ENCODE data around the gene SNX25. TPM values are rescaled to one million over a fixed set of nuclear protein-coding genes. Genes with fewer than 3 reads are reported as not detected.
A peak's percentile ranks its signal among the peaks of the same experiment; 100 is the strongest.

SNX25 gene
- polyA plus RNA-seq, 1 of the 3 experiments (the other 2 are of a cell fraction) = 8.5 TPM

GRCh38 chr4:185224597-185224996 is 15.2 kb downstream of the SNX25 start:
- Histone ChIP-seq H3K27ac (ENCODE audit: low read depth in 2 of 2, low read length in 1 of 2) (no peak overlapping the region), H2AFZ (ENCODE audit: low read depth) (no peak overlapping the region), H4K20me1 (ENCODE audit: insufficient read depth) (peaks cover 26% of the 10 kb centered on the region), H3F3A (replicated peaks; ENCODE audit: insufficient read depth) (peaks cover 18% of the 10 kb centered on the region), H3K4me2 (no peak overlapping the region), H3K79me2 (ENCODE audit: insufficient read depth) (peaks cover 96% of the 10 kb centered on the region), H3K9ac (no peak overlapping the region), H3K9me2 (no peaks in the 10 kb centered on the region), H3K4me3 (ENCODE audit: low read depth in 2 of 2, low read length in 1 of 2) (no peak overlapping the region), H3K4me1 (ENCODE audit: control insufficient read depth in 1 of 2, insufficient read depth in 2 of 2, low read depth in 1 of 2, low read length in 1 of 2) (peaks cover 0 to 18% of the 10 kb centered on the region in 2 experiments; a peak in 3 of 4 replicates), H3K9me3 (no peaks in the 10 kb centered on the region), H3K36me3 (replicated peaks in 1 of 2; ENCODE audit: control insufficient read depth in 1 of 2, insufficient read depth in 2 of 2, low read length in 1 of 2) (no peaks in the 10 kb centered on the region), H3K27me3 (ENCODE audit: insufficient read depth) (no peaks in the 10 kb centered on the region)
- TF ChIP-seq TEAD4 (IDR thresholded peaks at IDR 0.05; ENCODE audit: borderline replicate concordance, insufficient read depth) (no peak), CTCF (IDR thresholded peaks at IDR 0.05) (peak; percentile 33; the same call in 1 of the 2 replicates)
- POLR2A ChIA-PET = no interaction called here
- CTCF ChIA-PET = no interaction called here
- DNase-seq = no peak

GRCh38 chr4:185225940-185226339 is 16.5 kb downstream of the SNX25 start:
- WGBS (ENCODE audit: low lambda C conversion rate) = 96% methylated on average over 6 of the region's 6 CpGs
- H3K27ac ChIP-seq (ENCODE audit: low read depth in 2 of 2, low read length in 1 of 2) = no peak overlapping the region
- no peaks in the 10 kb centered on the region for H3K9me2 ChIP-seq
- peaks cover 18% of the 10 kb centered on the region for H3F3A ChIP-seq (replicated peaks; ENCODE audit: insufficient read depth)
- no peak overlapping the region for H3K4me2 ChIP-seq
- H3K4me3 ChIP-seq (ENCODE audit: low read depth in 2 of 2, low read length in 1 of 2) = no peak overlapping the region
- H3K36me3 ChIP-seq (replicated peaks in 1 of 2; ENCODE audit: control insufficient read depth in 1 of 2, insufficient read depth in 2 of 2, low read length in 1 of 2) = no peaks in the 10 kb centered on the region
- no peak overlapping the region for H2AFZ ChIP-seq (ENCODE audit: low read depth)
- ChIA-PET POLR2A (no interaction called here), CTCF (interaction anchor here (1.1 to 1.7 kb wide), 2 partner anchors 13 to 14 kb away, joined by 4 to 7 read pairs; no protein-coding TSS in a partner anchor)
- no peaks in the 10 kb centered on the region for H3K9me3 ChIP-seq
- H3K79me2 ChIP-seq (ENCODE audit: insufficient read depth) = peaks cover 96% of the 10 kb centered on the region
- H4K20me1 ChIP-seq (ENCODE audit: insufficient read depth) = peaks cover 26% of the 10 kb centered on the region
- no peak overlapping the region for H3K9ac ChIP-seq
- H3K27me3 ChIP-seq (ENCODE audit: insufficient read depth) = no peaks in the 10 kb centered on the region
- peaks cover 0 to 14% of the 10 kb centered on the region in 2 experiments; a peak in 3 of 4 replicates for H3K4me1 ChIP-seq (ENCODE audit: control insufficient read depth in 1 of 2, insufficient read depth in 2 of 2, low read depth in 1 of 2, low read length in 1 of 2)
- DNase-seq = no peak
- TF ChIP-seq EP300 (IDR thresholded peaks at IDR 0.05; ENCODE audit: borderline replicate concordance in 1 of 2, low read depth in 1 of 2, low read length in 1 of 2) (no peak), SIN3A (IDR thresholded peaks at IDR 0.05; ENCODE audit: borderline replicate concordance, low read depth, low read length) (no peak), CTCF (IDR thresholded peaks at IDR 0.05) (no peak), POLR2AphosphoS5 (IDR thresholded peaks at IDR 0.05; ENCODE audit: low read depth, low read length) (no peak), ELF1 (IDR thresholded peaks at IDR 0.05) (no peak), RCOR1 (IDR thresholded peaks at IDR 0.05; ENCODE audit: low read length) (no peak), NRF1 (IDR thresholded peaks at IDR 0.05; ENCODE audit: low read depth, low read length) (no peak), REST (IDR thresholded peaks at IDR 0.05; ENCODE audit: low read depth, low read length) (no peak), RFX5 (IDR thresholded peaks at IDR 0.05; ENCODE audit: low read length) (no peak), USF1 (IDR thresholded peaks at IDR 0.05; ENCODE audit: borderline replicate concordance, low read depth) (no peak), GABPA (IDR thresholded peaks at IDR 0.05; ENCODE audit: low read depth) (no peak), JUND (IDR thresholded peaks at IDR 0.05) (no peak), TEAD4 (IDR thresholded peaks at IDR 0.05; ENCODE audit: borderline replicate concordance, insufficient read depth) (no peak), ZBTB33 (IDR thresholded peaks at IDR 0.05; ENCODE audit: borderline replicate concordance, low read depth) (no peak), GATA2 (CRISPR knock-in tag; IDR thresholded peaks at IDR 0.05) (no peak)
